ENCODE results near the gene COX4I1. TPM values are rescaled to one million over a fixed set of nuclear protein-coding genes. Genes with fewer than 3 reads are reported as not detected.
A peak's percentile ranks its signal among the peaks of the same experiment; 100 is the strongest.

The COX4I1 gene
- total and polyA plus RNA-seq, 4 experiments from 2014 or later, result 490 to 1,127 (median 712) TPM

DNA sequence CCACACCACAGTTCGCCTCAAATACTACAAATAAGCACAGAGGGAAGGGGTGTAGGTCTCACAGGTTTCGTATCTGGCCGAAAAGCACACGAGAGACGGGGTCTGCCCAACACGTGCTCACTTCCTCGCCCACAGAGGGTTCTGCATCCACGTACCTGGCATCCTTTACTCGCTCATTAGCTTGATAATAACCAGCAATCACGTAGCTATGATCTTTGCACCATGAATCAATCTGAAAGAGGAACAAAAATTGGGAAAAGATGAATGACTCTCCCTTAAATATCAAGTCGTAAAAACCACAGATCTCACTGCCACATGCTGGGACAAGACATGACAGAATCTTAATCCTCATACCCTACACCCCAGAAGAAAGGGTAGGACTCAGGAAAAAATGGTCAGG lies 10.7 kb upstream of the COX4I1 start:
- Histone ChIP-seq H3K4me3 (ENCODE audit: low read length in 2 of 2) (no peak overlapping the region), H3K9me3 (ENCODE audit: control insufficient read depth in 1 of 2, low read length in 2 of 2) (no peaks in the 10 kb centered on the region), H3K4me1 (ENCODE audit: insufficient read depth, low read length) (no peaks in the 10 kb centered on the region), H3K27me3 (ENCODE audit: insufficient read depth, low read length) (no peaks in the 10 kb centered on the region), H3K36me3 (ENCODE audit: insufficient read depth, low read length) (peaks cover 34% of the 10 kb centered on the region), H3K27ac (ENCODE audit: low read depth, low read length) (no peak overlapping the region)
- peak overlapping the region in 2 of 7 donors; percentile 13 to 54 for H3K27ac Mint-ChIP-seq
- H3K9me3 Mint-ChIP-seq, result no peaks in the 10 kb centered on the region
- H3K4me1 Mint-ChIP-seq, result peaks cover 25 to 42% (median 36%) of the 10 kb centered on the region in 4 donors
- H3K27me3 Mint-ChIP-seq, result no peaks in the 10 kb centered on the region
- DNase-seq, result no peak
- H3K4me3 Mint-ChIP-seq, result no peak overlapping the region
- intact Hi-C loops (cut with micrococcal nuclease), result no loop called here
- ChIA-PET CTCF (ENCODE audit: partially characterized antibody) (no interaction called here), POLR2A (ENCODE audit: partially characterized antibody) (no interaction called here)
- peaks cover 51 to 60% of the 10 kb centered on the region in 2 donors for H3K36me3 Mint-ChIP-seq

DNA sequence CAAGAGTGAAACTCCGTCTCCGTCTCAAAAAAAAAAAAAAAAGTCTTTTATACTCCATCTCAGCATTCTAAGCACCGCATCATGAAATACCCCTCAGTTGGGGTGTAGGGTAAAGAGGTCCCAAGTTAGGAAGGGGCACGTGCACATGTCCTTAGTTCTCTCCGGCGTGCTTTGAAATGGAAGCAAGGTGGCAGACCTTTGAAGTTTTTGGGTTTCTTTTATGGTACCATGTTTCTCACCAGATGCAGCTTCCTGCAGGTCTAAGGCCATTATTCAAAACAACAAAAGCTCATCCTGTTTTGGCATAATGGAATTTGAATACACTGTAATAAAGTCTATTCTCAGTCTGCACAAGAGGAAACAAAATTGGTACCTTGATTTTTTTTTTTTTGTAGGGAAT lies 9.7 kb upstream of the COX4I1 start:
- no peak overlapping the region for H3K4me3 ChIP-seq (ENCODE audit: low read length in 2 of 2)
- H3K9me3 ChIP-seq (ENCODE audit: control insufficient read depth in 1 of 2, low read length in 2 of 2), result no peaks in the 10 kb centered on the region
- Mint-ChIP-seq H3K9me3 (no peaks in the 10 kb centered on the region), H3K27ac (peak overlapping the region in 4 of 7 donors; percentile 3 to 80 (median 34)), H3K4me1 (peaks cover 25 to 48% (median 40%) of the 10 kb centered on the region in 4 donors), H3K36me3 (peaks cover 52 to 67% of the 10 kb centered on the region in 2 donors), H3K27me3 (no peaks in the 10 kb centered on the region), H3K4me3 (no peak overlapping the region)
- no peak overlapping the region for H3K27ac ChIP-seq (ENCODE audit: low read depth, low read length)
- POLR2A ChIA-PET (ENCODE audit: partially characterized antibody), result no interaction called here
- H3K27me3 ChIP-seq (ENCODE audit: insufficient read depth, low read length), result no peaks in the 10 kb centered on the region
- H3K36me3 ChIP-seq (ENCODE audit: insufficient read depth, low read length), result peaks cover 34% of the 10 kb centered on the region
- H3K4me1 ChIP-seq (ENCODE audit: insufficient read depth, low read length), result no peaks in the 10 kb centered on the region
- intact Hi-C loops (cut with micrococcal nuclease), result no loop called here
- no peak for DNase-seq
- CTCF ChIA-PET (ENCODE audit: partially characterized antibody), result no interaction called here

DNA sequence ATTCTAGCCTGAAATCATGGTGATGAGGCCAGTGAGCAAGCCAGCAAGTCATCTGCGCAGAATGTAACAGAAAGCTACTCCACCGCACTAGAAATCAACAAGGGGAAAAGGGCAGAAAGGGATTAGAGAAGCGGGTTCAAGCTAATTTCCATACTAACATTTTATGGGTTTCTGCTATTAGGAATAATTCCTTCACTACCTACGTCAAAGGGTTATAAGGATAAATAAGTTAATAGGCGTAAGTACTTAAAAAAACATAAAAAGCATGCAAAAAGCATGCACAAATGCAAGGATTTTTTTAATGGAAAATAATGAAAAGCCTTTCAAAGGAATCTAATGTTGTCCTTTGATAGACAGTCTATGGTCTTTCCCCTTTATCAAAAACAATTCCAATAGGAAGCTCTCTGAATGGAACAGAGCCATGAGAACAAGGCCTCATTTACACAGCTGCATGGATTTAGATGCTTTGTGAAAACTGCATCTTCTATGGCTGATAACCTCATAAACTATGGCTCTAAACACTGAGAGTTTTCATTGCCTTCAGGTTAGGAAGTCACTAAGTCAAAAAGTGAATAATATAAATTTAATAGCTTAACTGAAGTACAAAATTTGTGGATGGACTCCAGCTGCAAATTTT lies 5.7 kb upstream of the COX4I1 start:
- CTCF ChIA-PET (ENCODE audit: partially characterized antibody), result interaction anchor here (1.2 to 1.3 kb wide), 2 partner anchors 26 to 28 kb away, joined by 3 read pairs; no protein-coding TSS in a partner anchor
- Histone ChIP-seq H3K4me1 (ENCODE audit: insufficient read depth, low read length) (peaks cover 14% of the 10 kb centered on the region), H3K9me3 (ENCODE audit: control insufficient read depth in 1 of 2, low read length in 2 of 2) (no peaks in the 10 kb centered on the region), H3K36me3 (ENCODE audit: insufficient read depth, low read length) (peaks cover 11% of the 10 kb centered on the region), H3K27ac (ENCODE audit: low read depth, low read length) (no peak overlapping the region), H3K27me3 (ENCODE audit: insufficient read depth, low read length) (no peaks in the 10 kb centered on the region), H3K4me3 (ENCODE audit: low read length in 2 of 2) (no peak overlapping the region)
- POLR2A ChIA-PET (ENCODE audit: partially characterized antibody), result no interaction called here
- H3K4me1 Mint-ChIP-seq, result peaks cover 38 to 82% (median 66%) of the 10 kb centered on the region in 4 donors
- H3K4me3 Mint-ChIP-seq, result no peak overlapping the region
- no peaks in the 10 kb centered on the region for H3K9me3 Mint-ChIP-seq
- DNase-seq, result no peak
- H3K27me3 Mint-ChIP-seq, result no peaks in the 10 kb centered on the region
- intact Hi-C loops (cut with micrococcal nuclease), result no loop called here
- H3K27ac Mint-ChIP-seq, result peak overlapping the region in 1 of 7 donors; percentile 78
- peaks cover 48 to 65% of the 10 kb centered on the region in 2 donors for H3K36me3 Mint-ChIP-seq

DNA sequence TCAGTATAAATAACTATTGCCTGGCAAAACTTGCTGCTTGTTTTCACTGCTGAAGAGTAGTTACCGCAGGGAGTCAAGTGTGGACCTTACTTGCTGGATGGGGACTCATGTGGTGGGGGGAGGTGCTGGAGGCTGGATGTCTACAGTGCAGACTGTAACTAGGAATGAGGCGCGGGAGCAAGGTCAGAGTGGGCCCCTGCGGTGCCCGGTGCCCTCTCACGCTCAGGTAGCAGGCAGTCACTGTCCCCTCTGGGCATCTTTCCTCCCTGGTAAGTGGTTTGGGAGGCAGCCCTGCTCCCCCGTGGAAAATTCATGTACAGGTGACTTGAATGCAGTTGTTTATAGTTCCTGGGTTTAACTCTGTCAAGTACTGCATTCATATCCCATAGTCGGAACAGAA lies 4.8 kb upstream of the COX4I1 start:
- H3K27me3 ChIP-seq (ENCODE audit: insufficient read depth, low read length), result no peaks in the 10 kb centered on the region
- POLR2A ChIA-PET (ENCODE audit: partially characterized antibody), result no interaction called here
- CTCF ChIA-PET (ENCODE audit: partially characterized antibody), result no interaction called here
- no peak for DNase-seq
- H3K4me3 ChIP-seq (ENCODE audit: low read length in 2 of 2), result no peak overlapping the region
- no peak overlapping the region for H3K27ac ChIP-seq (ENCODE audit: low read depth, low read length)
- H3K36me3 Mint-ChIP-seq, result peaks cover 45 to 62% of the 10 kb centered on the region in 2 donors
- H3K4me3 Mint-ChIP-seq, result peak overlapping the region in 1 of 8 donors; percentile 34
- no peaks in the 10 kb centered on the region for H3K9me3 ChIP-seq (ENCODE audit: control insufficient read depth in 1 of 2, low read length in 2 of 2)
- peak overlapping the region in 2 of 7 donors; percentile 38 to 43 for H3K27ac Mint-ChIP-seq
- H3K9me3 Mint-ChIP-seq, result no peaks in the 10 kb centered on the region
- no peaks in the 10 kb centered on the region for H3K27me3 Mint-ChIP-seq
- peaks cover 14% of the 10 kb centered on the region for H3K4me1 ChIP-seq (ENCODE audit: insufficient read depth, low read length)
- intact Hi-C loops (cut with micrococcal nuclease), result no loop called here
- H3K4me1 Mint-ChIP-seq, result peaks cover 35 to 78% (median 62%) of the 10 kb centered on the region in 4 donors
- peaks cover 10% of the 10 kb centered on the region for H3K36me3 ChIP-seq (ENCODE audit: insufficient read depth, low read length)

DNA sequence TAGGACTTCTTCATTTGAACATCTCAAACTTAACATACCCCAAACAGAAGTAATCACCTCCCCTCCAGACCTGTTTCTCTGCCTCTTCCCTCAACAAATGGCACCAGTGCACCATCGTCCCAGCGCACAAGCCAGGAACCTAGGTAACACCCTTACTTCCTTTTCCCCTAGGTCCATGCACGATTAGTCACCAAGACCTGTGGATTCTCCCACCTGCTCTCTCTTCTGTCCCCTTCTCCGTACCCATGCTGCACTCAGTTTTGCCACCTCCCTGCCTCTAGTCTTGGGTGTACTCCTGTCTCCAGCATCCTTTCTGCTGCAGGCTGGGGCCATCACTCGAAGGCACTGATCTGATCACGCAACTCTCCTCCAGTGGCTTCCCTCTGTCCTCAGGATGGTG lies 3.3 kb upstream of the COX4I1 start:
- intact Hi-C loops (cut with micrococcal nuclease), result no loop called here

DNA sequence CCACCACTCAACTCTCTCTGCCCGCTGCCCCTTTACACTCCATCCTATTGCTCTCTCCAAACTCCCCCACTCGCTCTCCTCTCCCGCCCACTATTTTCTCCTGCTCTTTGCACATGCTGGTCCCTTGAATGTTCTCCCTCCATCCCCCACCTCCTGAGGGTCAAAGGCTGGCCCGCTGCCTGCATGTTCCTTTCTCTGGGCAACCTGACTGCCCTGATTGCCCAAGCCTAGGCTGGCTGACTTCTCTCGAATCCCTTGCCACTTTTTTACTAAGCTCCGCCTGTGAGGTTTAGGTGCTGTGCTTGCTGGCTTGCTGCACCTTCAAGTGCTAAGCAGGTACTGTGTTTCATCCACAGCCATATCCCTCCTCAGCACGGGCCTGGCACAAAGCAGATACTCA lies 2.9 kb upstream of the COX4I1 start:
- DNase-seq, result no peak
- Histone ChIP-seq H3K27ac (ENCODE audit: low read depth, low read length) (no peak overlapping the region), H3K9me3 (ENCODE audit: control insufficient read depth in 1 of 2, low read length in 2 of 2) (no peaks in the 10 kb centered on the region), H3K27me3 (ENCODE audit: insufficient read depth, low read length) (no peaks in the 10 kb centered on the region), H3K4me1 (ENCODE audit: insufficient read depth, low read length) (peaks cover 29% of the 10 kb centered on the region), H3K36me3 (ENCODE audit: insufficient read depth, low read length) (peaks cover 9% of the 10 kb centered on the region), H3K4me3 (ENCODE audit: low read length in 2 of 2) (no peak overlapping the region)
- Mint-ChIP-seq H3K27ac (peak overlapping the region in 1 of 7 donors; percentile 70), H3K9me3 (no peaks in the 10 kb centered on the region), H3K4me3 (peak overlapping the region in 5 of 8 donors; percentile 18 to 53 (median 26)), H3K4me1 (peaks cover 32 to 82% (median 65%) of the 10 kb centered on the region in 4 donors), H3K27me3 (no peaks in the 10 kb centered on the region), H3K36me3 (peaks cover 40 to 64% of the 10 kb centered on the region in 2 donors)
- CTCF ChIA-PET (ENCODE audit: partially characterized antibody), result interaction anchor here (1.3 kb wide), 1 partner anchor 24 kb away, joined by 5 read pairs; no protein-coding TSS in a partner anchor
- POLR2A ChIA-PET (ENCODE audit: partially characterized antibody), result no interaction called here
- intact Hi-C loops (cut with micrococcal nuclease), result no loop called here

More for the DNA sequence above, 3.3 kb upstream of the COX4I1 start:
- Histone ChIP-seq H3K36me3 (ENCODE audit: insufficient read depth, low read length) (peaks cover 6% of the 10 kb centered on the region), H3K4me3 (ENCODE audit: low read length in 2 of 2) (no peak overlapping the region), H3K4me1 (ENCODE audit: insufficient read depth, low read length) (peaks cover 25% of the 10 kb centered on the region), H3K27me3 (ENCODE audit: insufficient read depth, low read length) (no peaks in the 10 kb centered on the region), H3K9me3 (ENCODE audit: control insufficient read depth in 1 of 2, low read length in 2 of 2) (no peaks in the 10 kb centered on the region), H3K27ac (ENCODE audit: low read depth, low read length) (no peak overlapping the region)
- peaks cover 32 to 80% (median 64%) of the 10 kb centered on the region in 4 donors for H3K4me1 Mint-ChIP-seq
- peaks cover 39 to 62% of the 10 kb centered on the region in 2 donors for H3K36me3 Mint-ChIP-seq
- CTCF ChIA-PET (ENCODE audit: partially characterized antibody), result no interaction called here
- DNase-seq, result no peak
- no peaks in the 10 kb centered on the region for H3K27me3 Mint-ChIP-seq
- H3K27ac Mint-ChIP-seq, result peak overlapping the region in 1 of 7 donors; percentile 70
- H3K4me3 Mint-ChIP-seq, result peak overlapping the region in 2 of 8 donors; percentile 18 to 26
- POLR2A ChIA-PET (ENCODE audit: partially characterized antibody), result no interaction called here
- no peaks in the 10 kb centered on the region for H3K9me3 Mint-ChIP-seq

DNA sequence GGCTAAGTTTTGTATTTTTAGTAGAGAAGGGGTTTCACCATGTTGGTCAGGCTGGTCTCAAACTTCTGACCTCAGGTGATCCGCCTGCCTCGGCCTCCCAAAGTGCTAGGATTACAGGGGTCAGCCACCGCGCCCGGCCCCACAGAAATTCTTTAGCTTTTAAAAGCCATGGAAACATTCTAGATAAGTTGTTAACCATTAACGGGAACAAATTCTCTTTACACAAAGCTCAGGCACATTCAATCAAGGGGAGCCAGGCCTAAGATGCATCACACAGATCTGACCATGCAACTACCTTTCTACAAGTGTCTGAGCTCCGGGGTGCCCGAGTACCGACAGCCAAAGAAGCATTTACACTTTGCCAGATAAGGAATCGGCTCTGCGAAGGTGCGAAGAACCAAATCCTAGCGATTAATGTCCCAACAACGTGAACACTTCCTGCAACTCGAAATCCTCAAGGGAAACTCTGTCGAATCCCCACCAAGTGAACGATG lies 1.2 kb upstream of the COX4I1 start:
- H3K27me3 ChIP-seq (ENCODE audit: insufficient read depth, low read length), result no peaks in the 10 kb centered on the region
- H3K36me3 ChIP-seq (ENCODE audit: insufficient read depth, low read length), result peaks cover 24% of the 10 kb centered on the region

More for the DNA sequence above, 1.2 kb upstream of the COX4I1 start:
- H3K4me1 Mint-ChIP-seq, result peaks cover 32 to 73% (median 58%) of the 10 kb centered on the region in 4 donors
- Histone ChIP-seq H3K4me3 (ENCODE audit: low read length in 2 of 2) (peak overlapping the region; percentile 38 to 67), H3K9me3 (ENCODE audit: control insufficient read depth in 1 of 2, low read length in 2 of 2) (no peaks in the 10 kb centered on the region), H3K4me1 (ENCODE audit: insufficient read depth, low read length) (peaks cover 29% of the 10 kb centered on the region), H3K27ac (ENCODE audit: low read depth, low read length) (peak overlapping the region; percentile 97)
- H3K27me3 Mint-ChIP-seq, result no peaks in the 10 kb centered on the region
- H3K36me3 Mint-ChIP-seq, result peaks cover 40 to 70% of the 10 kb centered on the region in 2 donors
- CTCF ChIA-PET (ENCODE audit: partially characterized antibody), result interaction anchor here (1.0 to 1.1 kb wide), 3 partner anchors 19 to 77 kb away, joined by 3 read pairs; no protein-coding TSS in a partner anchor
- H3K4me3 Mint-ChIP-seq, result peak overlapping the region; percentile 84 to 93 (median 88)
- peak overlapping the region in 6 of 7 donors; percentile 78 to 96 (median 86) for H3K27ac Mint-ChIP-seq
- intact Hi-C loops (cut with micrococcal nuclease), result loop anchor here (2.0 kb wide), 1 partner anchor 110 kb away; the partner anchor contains the start of gene GINS2
- DNase-seq, result no peak
- POLR2A ChIA-PET (ENCODE audit: partially characterized antibody), result no interaction called here
- H3K9me3 Mint-ChIP-seq, result no peaks in the 10 kb centered on the region
